ENCODE results near the gene BLOC1S4.

Gene BLOC1S4

GRCh38 chr4:6693231-6694176, 22.5 kb upstream of the BLOC1S4 start, which contains the start of gene S100P:
S100P (plus strand) TSS chr4:6693878; CDS start chr4:6693933, 55 bp downstream.
- no peak for DNase-seq (ENCODE audit: low read depth)
- H3K4me3 ChIP-seq (ENCODE audit: low read depth, low read length) = no peak within 1 kb of the TSS
- TF ChIP-seq CTCF (IDR thresholded peaks at IDR 0.05; ENCODE audit: low read depth, low read length, missing control alignments) = no peak

GRCh38 chr4:6694177-6694901, 21.6 kb upstream of the BLOC1S4 start:
- no peak overlapping the region for H3K4me3 ChIP-seq (ENCODE audit: low read depth, low read length)
- no peak for DNase-seq (ENCODE audit: low read depth)
- TF ChIP-seq CTCF (IDR thresholded peaks at IDR 0.05; ENCODE audit: low read depth, low read length, missing control alignments) = no peak

- H3K4me3 ChIP-seq (ENCODE audit: low read depth, low read length) = no peak overlapping the region
- DNase-seq (ENCODE audit: low read depth) = no peak
- TF ChIP-seq CTCF (IDR thresholded peaks at IDR 0.05; ENCODE audit: low read depth, low read length, missing control alignments) = no peak
These were observed 20.0 kb upstream of the BLOC1S4 start for GRCh38 chr4:6695660-6696610.

- TF ChIP-seq CTCF (IDR thresholded peaks at IDR 0.05; ENCODE audit: low read depth, low read length, missing control alignments) = no peak
- no peak overlapping the region for H3K4me3 ChIP-seq (ENCODE audit: low read depth, low read length)
These were observed 19.4 kb upstream of the BLOC1S4 start for GRCh38 chr4:6696611-6697010.

GRCh38 chr4:6697131-6697530, 18.8 kb upstream of the BLOC1S4 start:
- no peak overlapping the region for H3K4me3 ChIP-seq (ENCODE audit: low read depth, low read length)
- no peak for TF ChIP-seq CTCF (IDR thresholded peaks at IDR 0.05; ENCODE audit: low read depth, low read length, missing control alignments)
- no peak for DNase-seq (ENCODE audit: low read depth)

More at GRCh38 chr4:6696611-6697010, 19.4 kb upstream of the BLOC1S4 start:
- no peak for DNase-seq (ENCODE audit: low read depth)

GRCh38 chr4:6699388-6699787, 16.6 kb upstream of the BLOC1S4 start:
- no peak overlapping the region for H3K4me3 ChIP-seq (ENCODE audit: low read depth, low read length)
- TF ChIP-seq CTCF (IDR thresholded peaks at IDR 0.05; ENCODE audit: low read depth, low read length, missing control alignments) = no peak
- DNase-seq (ENCODE audit: low read depth) = no peak
